ENCODE data around the gene GABRD.
"Not testable (repeated sequence)": the region's sequence is repeated elsewhere in the genome, so short reads cannot be mapped to it uniquely, and the experiment has no call there.

GABRD gene

DNA sequence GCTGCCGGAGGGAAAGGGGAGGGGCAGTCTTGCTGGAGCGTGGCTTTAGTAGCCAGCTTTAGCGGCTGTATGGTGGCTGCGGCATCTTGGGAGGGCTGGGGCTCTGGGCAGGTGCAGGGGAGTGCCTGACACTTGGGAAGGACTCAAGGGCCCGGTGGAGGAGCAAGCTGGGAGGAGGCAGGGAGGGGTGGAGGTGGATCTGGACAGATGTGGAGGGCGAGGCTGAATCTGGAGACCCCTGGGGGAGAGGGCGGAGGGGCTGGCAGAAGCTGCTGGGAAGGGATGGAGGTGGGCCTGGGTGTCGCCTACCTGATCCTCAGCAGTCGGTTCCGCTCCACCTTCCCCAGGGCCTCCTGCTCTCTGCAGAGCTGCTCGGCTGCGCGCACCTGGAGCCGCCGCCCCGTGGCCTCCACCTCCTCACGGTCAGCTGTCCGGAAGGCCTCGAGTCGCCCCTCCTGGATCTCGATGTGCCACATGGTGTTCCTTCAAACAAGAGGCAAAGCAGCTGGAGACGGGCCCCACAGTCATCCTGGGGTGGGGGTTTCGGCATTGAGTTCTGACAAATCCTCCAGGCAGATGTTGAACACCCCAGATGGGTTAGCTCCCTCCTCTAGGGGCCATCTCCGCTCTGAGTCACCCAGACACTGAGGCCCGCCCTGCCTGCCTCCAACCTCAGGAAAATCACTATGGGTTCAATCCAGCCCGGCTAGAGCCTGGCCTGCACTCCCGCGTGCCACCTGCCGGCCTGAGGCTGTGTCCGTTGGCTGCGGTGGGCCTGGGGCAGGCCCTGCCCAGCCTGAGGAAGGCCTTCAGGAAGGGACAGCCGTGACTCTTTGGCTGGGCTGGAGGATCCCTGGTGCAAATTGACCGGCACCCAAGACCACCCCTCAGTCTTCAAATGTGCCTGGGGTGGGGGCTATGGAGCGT, 45.2 kb upstream of the GABRD start:
- no peak overlapping the region for H3K27ac ChIP-seq

DNA sequence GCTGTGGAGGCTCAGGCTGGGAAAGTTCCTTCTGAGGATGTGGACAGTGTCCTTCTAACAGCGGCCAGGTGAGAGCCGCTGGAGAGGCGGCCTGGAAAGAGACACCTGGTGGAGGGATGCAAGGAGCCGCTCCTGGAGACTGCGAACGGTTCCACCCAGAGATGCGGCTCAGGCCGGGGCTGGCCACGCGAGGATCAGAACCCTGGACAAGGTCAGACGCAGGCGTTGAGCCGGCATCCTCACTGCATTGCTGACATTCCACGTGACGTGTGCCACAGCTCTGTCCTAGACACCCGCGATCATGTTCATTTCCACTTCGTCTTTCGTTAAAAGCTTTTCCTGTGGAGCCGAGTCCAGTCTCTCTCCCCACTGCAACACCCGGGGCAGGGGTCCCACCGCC, 44.3 kb upstream of the GABRD start:
- no peak for TF ChIP-seq ZFX (IDR thresholded peaks at IDR 0.05)
- TF ChIP-seq, protein P1, sequence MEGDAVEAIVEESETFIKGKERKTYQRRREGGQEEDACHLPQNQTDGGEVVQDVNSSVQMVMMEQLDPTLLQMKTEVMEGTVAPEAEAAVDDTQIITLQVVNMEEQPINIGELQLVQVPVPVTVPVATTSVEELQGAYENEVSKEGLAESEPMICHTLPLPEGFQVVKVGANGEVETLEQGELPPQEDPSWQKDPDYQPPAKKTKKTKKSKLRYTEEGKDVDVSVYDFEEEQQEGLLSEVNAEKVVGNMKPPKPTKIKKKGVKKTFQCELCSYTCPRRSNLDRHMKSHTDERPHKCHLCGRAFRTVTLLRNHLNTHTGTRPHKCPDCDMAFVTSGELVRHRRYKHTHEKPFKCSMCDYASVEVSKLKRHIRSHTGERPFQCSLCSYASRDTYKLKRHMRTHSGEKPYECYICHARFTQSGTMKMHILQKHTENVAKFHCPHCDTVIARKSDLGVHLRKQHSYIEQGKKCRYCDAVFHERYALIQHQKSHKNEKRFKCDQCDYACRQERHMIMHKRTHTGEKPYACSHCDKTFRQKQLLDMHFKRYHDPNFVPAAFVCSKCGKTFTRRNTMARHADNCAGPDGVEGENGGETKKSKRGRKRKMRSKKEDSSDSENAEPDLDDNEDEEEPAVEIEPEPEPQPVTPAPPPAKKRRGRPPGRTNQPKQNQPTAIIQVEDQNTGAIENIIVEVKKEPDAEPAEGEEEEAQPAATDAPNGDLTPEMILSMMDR (conservative IDR thresholded peaks at IDR 0.05) = no peak
- no peak overlapping the region for H3K27ac ChIP-seq

More for the DNA sequence above, 45.2 kb upstream of the GABRD start:
- TF ChIP-seq, protein P1 (conservative IDR thresholded peaks at IDR 0.05) = no peak

DNA sequence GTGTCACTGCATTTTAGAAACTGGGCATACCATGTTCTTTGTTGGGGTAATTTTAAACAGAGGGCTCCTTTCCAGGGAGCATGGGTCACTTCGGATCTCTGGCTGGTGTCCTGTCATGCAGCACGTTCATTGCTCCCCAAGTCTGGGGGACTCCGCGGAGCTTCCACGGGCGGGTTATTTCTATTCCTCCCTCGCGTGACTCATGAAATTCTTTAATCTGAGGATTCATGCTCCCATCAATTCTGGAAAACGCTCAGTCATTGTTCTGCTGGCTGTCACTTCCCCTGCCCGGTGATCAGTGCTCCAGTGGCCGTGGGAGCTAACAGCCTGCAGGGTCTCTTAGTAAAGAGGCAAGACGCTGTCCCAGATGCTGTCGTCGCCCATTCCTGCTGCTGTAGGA, 43.6 kb upstream of the GABRD start:
- no peak overlapping the region for H3K27ac ChIP-seq
- TF ChIP-seq, protein P1 (conservative IDR thresholded peaks at IDR 0.05) = no peak
- no peak for TF ChIP-seq ZFX (IDR thresholded peaks at IDR 0.05)

DNA sequence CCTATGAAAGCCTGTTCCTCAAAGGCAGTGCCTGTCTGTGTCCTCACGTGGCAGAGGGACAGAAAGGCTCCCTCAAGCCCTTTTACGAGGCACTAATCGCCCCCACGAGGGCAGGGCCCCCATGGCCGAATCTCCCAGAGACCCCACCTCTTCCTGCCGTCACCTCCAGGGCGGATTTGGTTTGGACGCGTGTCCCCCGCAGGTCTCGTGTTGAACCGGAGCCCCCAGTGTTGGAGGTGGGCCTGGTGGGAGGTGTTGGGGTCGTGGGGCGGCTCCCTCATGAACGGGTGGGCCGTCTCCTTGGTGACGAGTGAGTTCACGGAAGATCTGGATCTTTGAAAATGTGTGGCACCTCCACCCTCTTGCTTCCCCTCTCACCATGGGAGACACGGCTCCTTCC, 43.1 kb upstream of the GABRD start:
- TF ChIP-seq ZFX (IDR thresholded peaks at IDR 0.05) = no peak
- TF ChIP-seq, protein P1 (conservative IDR thresholded peaks at IDR 0.05) = no peak
- H3K27ac ChIP-seq = no peak overlapping the region

DNA sequence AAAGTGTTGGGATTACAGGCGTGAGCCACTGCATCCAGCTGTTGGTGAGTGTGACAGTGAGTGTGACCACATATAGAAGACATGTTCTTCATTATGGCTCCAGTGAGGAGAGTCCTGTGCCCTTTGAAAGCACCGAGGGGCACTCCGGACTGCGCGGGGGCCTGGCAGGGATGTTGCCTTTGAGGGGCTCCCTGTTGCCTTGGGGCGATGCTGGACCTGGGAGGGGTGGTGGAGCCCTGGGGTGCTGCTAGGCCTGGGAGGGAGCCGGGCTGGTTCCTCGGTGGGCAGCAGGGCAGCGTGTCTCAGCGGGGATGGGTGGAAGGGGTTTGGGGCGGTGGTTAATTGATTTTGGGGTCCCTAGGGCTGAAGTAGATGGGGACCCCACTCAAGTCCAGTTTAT, 41.0 kb upstream of the GABRD start:
- no peak for TF ChIP-seq ZFX (IDR thresholded peaks at IDR 0.05)
- TF ChIP-seq, protein P1 (conservative IDR thresholded peaks at IDR 0.05) = no peak
- H3K27ac ChIP-seq = no peak overlapping the region

DNA sequence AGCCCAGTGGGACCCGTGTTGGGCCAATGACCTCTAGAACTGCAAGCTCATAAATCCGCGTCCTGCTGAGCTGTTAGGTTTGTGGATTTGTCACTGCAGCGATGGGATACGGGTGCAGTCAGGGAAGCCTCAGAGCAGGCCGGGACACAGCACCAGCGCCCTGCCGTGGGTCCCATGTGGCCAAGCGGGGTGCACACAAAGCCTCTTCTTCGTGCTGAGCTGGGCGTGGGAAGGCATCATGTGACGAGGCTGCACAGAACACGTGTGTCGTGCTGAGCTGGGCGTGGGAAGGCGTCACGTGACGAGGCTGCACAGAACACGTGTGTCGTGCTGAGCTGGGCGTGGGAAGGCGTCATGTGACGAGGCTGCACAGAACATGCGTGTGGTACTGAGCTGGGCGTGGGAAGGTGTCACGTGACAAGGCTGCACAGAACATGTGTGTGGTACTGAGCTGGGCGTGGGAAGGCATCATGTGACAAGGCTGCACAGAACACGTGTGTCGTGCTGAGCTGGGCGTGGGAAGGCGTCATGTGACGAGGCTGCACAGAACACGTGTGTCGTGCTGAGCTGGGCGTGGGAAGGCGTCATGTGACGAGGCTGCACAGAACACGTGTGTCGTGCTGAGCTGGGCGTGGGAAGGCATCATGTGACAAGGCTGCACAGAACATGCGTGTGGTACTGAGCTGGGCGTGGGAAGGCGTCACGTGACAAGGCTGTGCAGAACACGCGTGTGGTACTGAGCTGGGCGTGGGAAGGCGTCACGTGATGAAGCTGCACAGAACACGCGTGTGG, 40.3 kb upstream of the GABRD start:
- not testable (repeated sequence) for H3K27ac ChIP-seq

DNA sequence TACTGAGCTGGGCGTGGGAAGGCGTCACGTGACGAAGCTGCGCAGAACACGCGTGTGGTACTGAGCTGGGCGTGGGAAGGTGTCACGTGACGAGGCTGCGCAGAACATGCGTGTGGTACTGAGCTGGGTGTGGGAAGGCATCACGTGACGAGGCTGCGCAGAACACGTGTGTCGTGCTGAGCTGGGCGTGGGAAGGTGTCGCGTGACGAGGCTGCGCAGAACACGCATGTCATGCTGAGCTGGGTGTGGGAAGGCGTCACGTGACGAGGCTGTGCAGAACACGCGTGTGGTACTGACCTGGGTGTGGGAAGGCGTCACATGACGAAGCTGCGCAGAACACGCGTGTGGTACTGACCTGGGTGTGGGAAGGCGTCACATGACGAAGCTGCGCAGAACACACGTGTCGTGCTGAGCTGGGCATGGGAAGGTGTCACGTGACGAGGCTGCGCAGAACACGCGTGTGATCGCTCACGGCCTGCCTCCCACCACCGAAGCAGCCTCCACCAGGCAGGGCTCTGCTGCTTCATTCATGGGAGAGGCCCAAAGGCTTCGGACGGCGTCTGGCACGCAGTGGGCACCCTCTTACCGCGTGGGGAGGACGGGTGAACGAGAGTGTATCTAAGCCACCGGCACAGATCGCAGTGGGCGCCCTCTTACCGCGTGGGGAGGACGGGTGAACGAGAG, 39.5 kb upstream of the GABRD start:
- no peak overlapping the region for H3K27ac ChIP-seq
- TF ChIP-seq, protein P1 (conservative IDR thresholded peaks at IDR 0.05) = no peak
- no peak for TF ChIP-seq ZFX (IDR thresholded peaks at IDR 0.05)
